GM06990 (cell line): Measurements from ENCODE around the gene ANAPC2.

Experiments
- DNase-seq: peaks from one replicate; pipeline ENCODE4 v3.0.0-alpha.2; 2011; ENCODE audit not compliant: insufficient read length; ENCODE audit errors: extremely low read depth
- H3K27me3 ChIP-seq: replicated peaks from 2 replicates; pipeline ENCODE4 v1.6.0; 2011; ENCODE audit warnings: low read length; ENCODE audit not compliant: control insufficient read depth, insufficient read depth
- H3K36me3 ChIP-seq: 2 replicates; pipeline ENCODE4 v1.5.1; 2011; ENCODE audit warnings: low read length; ENCODE audit not compliant: control insufficient read depth, insufficient read depth
- H3K4me3 ChIP-seq: replicated peaks from 2 replicates; pipeline ENCODE4 v1.5.1; 2011; ENCODE audit warnings: low read depth, mild to moderate bottlenecking, control low read depth, low read length
- TF ChIP-seq, protein P1 (sequence below): IDR thresholded peaks from 2 replicates; pipeline ENCODE4 v1.5.1; 2011; ENCODE audit warnings: low read length, control low read depth, mild to moderate bottlenecking, inconsistent platforms; ENCODE audit not compliant: insufficient read depth, poor library complexity, severe bottlenecking

ANAPC2 gene

DNA sequence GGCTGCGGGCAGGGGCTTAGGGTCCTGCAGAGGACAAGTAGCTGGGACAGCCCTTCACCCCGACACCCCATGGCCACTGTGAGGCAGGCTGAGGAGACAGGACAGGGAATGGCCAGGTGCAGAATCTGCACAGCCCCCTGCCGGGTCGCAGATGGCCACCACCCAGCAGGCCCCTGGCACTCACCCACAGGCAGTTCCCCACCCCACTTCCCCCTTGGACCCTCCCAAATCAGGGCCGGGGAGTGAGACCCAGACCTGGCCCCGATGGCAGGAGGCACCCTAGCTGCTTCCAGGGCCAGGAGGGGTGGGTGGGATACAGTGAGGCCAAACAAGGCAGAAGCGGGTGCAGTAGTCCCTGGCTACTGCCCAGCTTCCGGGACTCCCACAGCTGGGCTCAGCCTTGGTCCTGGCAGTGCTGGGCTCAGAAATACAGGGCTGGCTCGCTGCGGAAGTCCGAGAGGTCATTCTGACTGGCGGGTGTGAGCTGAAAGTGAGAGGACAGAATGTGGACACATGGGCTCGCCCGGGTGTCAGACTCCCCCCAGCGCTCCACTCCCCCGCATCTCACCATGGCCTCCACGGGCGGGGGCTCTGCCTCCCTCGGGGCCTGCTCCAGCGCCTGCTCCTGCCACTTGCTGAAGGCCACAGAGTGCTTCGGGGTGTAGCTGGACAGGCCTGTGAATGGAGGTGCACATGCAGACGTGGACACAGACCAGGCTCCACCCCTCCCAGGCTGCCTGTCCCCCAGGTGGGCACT is 3.5 kb upstream of the ANAPC2 start:
- no peak for DNase-seq
- TF ChIP-seq, protein P1, sequence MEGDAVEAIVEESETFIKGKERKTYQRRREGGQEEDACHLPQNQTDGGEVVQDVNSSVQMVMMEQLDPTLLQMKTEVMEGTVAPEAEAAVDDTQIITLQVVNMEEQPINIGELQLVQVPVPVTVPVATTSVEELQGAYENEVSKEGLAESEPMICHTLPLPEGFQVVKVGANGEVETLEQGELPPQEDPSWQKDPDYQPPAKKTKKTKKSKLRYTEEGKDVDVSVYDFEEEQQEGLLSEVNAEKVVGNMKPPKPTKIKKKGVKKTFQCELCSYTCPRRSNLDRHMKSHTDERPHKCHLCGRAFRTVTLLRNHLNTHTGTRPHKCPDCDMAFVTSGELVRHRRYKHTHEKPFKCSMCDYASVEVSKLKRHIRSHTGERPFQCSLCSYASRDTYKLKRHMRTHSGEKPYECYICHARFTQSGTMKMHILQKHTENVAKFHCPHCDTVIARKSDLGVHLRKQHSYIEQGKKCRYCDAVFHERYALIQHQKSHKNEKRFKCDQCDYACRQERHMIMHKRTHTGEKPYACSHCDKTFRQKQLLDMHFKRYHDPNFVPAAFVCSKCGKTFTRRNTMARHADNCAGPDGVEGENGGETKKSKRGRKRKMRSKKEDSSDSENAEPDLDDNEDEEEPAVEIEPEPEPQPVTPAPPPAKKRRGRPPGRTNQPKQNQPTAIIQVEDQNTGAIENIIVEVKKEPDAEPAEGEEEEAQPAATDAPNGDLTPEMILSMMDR: no peak
- Histone ChIP-seq H3K4me3 (no peak overlapping the region), H3K27me3 (no peaks in the 10 kb centered on the region), H3K36me3 (peaks cover 11% of the 10 kb centered on the region)

- TF ChIP-seq, protein P1: no peak
- DNase-seq: no peak
- Histone ChIP-seq H3K36me3 (peaks cover 11% of the 10 kb centered on the region), H3K27me3 (no peaks in the 10 kb centered on the region), H3K4me3 (no peak overlapping the region)
These were observed 2.9 kb upstream of the ANAPC2 start for GRCh38 chr9:137191245-137191644.

GRCh38 chr9:137190315-137190856 is 2.0 kb upstream of the ANAPC2 start:
- no peak overlapping the region for H3K4me3 ChIP-seq
- no peak for DNase-seq
- TF ChIP-seq, protein P1: no peak
- H3K36me3 ChIP-seq: peaks cover 14% of the 10 kb centered on the region
- no peaks in the 10 kb centered on the region for H3K27me3 ChIP-seq

- Histone ChIP-seq H3K36me3 (peaks cover 16% of the 10 kb centered on the region), H3K27me3 (no peaks in the 10 kb centered on the region), H3K4me3 (peak overlapping the region; percentile 96)
- no peak for DNase-seq
- TF ChIP-seq, protein P1: no peak
These were observed 1.2 kb upstream of the ANAPC2 start for GRCh38 chr9:137189297-137190295.

GRCh38 chr9:137188086-137188489 is 272 bp downstream of the ANAPC2 start:
- DNase-seq: no peak
- peak overlapping the region; percentile 96 for H3K4me3 ChIP-seq
- no peaks in the 10 kb centered on the region for H3K27me3 ChIP-seq
- peaks cover 30% of the 10 kb centered on the region for H3K36me3 ChIP-seq
- TF ChIP-seq, protein P1: no peak
